COLO668 (cell line): Measurements from ENCODE around the gene DTD2.
"Not testable (repeated sequence)": the region's sequence is repeated elsewhere in the genome, so short reads cannot be mapped to it uniquely, and the experiment has no call there.

Source experiments
- DNase-seq: peaks from one replicate; lab custom pipeline; 2025; ENCODE audit not compliant: unreplicated experiment; lab: John Stamatoyannopoulos, UW

Gene DTD2

DNA sequence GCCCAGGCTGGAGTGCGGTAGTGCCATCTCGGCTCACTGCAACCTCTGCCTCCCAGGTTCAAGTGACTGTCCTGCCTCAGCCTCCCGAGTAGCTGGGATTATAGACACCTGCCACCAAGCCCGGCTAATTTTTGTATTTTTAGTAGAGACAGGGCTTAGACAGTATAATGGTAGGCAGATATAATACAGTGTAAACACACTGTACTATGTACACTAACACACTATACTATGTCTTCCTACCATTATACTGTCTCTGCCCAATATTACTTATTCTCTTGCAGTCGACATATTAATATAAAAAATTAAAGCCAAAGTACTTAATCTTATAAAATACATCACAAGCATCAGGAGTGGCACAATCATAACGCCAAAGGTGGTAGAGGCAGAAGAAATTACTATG, 15.0 kb downstream of the DTD2 start:
- DNase-seq, result no peak

DNA sequence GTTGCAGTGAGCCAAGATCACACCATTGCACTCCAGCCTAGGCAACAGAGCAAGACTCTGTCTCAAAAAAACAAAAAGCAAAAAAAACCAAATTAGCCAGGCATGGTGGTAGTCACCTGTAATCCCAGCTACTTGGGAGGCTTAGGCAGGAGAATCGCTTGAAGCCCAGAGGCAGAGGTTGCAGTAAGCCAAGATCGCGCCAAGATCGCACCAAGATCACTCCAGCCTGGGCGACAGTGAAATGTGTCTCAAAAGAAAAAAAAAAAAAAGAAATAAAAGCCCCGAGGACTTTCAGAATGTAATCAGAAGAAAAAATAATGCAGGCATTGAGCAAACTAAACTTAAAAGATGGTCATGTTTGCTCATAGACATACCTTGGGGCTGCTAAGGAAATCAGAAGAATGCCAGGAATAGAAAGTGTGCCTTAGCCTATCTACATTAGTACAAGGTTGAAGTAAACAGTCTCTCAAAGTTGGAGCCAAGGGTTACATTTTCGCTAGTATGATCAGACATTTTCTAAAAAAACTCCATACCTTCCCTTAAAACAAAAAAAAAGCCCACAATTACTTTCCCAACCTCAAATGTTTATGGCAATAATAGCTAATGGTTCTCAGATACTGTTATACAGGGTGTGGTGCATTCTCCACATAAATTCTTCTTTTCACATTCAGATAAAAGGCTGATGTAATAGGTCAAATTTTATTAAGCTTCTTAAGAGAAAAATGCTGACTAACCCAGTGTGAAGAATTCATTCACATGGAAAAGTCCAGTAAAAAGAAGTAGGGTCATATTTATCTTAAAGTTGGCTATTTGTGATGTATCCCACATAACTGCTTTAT, 15.8 kb downstream of the DTD2 start:
- DNase-seq, result no peak

DNA sequence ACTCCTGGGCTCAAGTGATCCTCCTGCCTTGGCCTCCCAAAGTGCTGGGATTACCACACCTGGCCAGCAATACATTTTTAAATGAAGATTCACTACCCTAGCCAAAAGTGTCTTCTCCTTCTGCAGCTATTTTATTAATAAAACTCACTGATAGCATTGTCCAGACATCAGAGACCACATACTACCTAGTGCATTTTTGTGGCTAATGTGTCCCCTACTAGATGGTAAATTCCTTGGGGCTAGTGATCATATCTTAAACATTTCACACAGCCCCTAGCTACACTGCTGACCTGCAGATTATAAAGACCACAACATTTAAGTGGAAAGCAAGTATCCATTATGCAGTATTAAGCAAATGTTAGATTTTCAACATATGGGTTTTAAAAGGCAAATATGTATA, 17.0 kb downstream of the DTD2 start:
- no peak for DNase-seq

DNA sequence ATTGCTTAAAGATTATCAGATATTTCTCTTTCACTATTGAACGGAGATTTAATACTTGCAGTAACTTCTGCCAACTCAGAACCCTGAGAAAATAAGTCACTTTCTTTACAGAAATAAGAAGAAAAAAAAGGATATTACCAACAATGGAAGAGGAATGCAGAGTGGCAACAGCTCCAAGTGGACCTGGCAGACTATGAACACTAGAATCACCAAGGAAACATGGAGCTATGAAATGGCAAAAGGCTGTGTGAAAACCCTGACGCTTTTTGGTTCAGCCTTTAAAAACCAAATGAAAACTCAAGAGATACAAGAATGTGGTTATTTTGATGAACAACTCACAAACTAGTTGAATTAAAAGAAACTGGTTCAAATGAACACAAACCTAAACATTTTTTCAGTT, 17.7 kb downstream of the DTD2 start:
- DNase-seq, result no peak

DNA sequence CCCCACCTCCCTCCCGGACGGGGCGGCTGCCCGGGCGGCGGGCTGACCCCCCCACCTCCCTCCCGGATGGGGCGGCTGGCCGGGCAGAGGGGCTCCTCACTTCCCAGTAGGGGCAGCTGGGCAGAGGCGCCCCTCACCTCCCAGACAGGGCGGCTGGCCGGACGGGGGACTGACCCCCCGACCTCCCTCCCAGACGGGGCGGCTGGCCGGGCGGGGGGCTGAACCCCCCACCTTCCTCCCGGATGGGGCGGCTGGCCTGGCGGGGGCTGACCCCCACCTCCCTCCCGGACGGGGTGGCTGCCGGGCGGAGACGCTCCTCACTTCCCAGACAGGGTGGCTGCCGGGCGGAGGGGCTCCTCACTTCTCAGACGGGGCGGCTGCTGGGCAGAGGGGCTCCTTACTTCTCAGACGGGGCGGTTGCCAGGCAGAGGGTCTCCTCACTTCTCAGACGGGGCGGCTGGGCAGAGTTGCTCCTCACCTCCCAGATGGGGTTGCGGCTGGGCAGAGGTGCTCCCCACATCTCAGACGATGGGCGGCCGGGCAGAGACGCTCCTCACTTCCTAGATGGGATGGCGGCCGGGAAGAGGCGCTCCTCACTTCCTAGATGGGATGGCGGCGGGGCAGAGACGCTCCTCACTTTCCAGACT, 20.1 kb downstream of the DTD2 start:
- DNase-seq, result not testable (repeated sequence)

DNA sequence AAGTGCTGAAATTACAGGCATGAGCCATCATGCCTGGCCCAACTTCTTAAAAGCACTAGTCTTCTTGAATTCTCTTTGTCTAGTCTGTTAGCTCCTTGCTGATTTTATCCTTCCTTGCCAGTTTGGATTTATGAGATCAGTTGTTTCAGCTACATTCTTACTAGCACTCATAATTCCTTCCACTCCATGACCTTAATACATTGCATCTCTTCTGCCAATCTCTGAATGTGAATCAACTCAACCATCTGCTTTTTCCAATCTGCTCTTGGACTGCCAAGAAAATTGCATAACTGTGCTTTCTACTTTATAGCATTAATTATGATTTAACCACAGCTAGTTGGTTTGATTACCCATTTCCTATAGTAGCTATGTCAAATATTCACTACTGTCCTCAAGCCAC, 22.0 kb downstream of the DTD2 start:
- DNase-seq, result no peak

DNA sequence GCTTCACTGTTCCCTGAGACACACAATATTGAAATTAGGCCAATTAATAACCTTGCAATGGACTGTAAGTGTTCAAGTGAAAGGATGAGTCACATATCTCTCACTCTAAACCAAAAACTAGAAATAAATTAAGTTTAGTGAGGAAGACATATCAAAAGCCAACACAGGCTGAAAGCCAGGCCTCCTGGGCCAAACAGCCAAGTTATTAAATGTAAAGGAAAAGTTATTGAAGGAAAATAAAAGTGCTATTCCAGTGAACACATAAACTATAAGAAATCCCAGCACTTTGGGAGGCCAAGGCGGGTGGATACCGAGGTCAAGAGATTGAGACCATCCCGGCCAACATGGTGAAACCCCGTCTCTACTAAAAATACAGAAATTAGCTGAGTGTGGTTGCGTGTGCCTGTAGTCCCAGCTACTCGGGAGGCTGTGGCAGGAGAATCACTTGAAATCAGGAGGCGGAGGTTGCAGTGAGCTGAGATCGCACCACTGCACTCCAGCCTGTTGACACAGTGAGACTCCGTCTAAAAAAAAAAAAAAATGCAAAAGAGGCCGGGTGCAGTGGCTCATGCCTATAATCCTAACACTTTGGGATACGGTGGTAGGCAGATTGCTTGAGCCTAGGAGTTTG, 26.6 kb downstream of the DTD2 start:
- no peak for DNase-seq

DNA sequence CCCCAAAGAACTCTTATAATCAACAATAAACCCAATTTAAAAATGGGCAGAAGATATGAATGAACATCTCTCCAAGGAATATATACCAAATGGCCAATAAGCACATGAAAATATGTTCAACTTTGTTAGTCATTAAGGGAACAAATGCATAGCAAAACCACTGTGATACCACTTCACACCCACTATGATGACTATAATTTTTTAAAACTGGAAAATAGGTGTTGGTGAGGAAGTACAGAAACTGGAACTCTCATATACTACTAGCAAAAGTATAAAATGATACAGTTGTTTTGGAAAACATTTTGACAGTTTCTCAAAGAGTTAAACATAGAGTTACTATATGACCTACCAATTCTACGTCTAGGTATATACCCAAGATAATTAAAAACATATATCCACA, 27.5 kb downstream of the DTD2 start:
- DNase-seq, result no peak

DNA sequence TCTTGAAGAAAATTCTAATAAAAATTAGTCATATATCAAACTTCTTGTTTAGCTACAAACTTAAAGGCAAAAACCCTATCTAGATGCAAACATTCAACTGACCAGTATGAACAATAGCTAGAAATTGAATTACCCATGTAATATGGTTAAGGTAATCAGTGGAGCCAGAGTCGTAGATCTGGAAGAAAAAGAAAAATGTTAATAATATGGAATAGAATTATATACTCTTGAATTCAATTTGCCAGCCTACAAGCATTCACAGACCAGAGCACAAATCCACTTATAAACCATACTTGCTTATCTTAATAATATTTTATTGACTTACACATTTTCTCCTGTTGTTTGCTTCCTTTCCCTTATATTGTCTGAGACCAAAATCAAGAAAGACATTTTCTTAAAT, 29.3 kb downstream of the DTD2 start:
- DNase-seq, result no peak

DNA sequence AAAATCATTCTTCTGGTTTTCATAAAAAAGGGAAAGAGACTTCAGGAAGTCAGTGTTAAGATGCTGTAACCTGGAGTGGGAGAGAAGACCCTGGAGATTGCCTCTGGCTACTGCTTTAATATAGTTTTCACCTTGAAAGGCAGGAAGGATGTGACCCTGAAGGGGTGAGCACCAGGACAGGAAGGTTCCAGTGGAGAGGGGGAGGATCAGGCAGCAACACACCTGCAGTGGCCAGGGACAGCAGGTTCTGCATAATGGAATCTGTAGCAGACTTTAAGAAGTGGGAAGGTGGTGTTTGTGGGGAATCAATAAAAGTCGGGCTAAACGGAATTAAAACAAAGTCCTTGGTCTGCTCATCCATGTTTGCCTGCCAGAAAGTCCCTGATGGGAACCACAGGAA, 30.6 kb downstream of the DTD2 start:
- no peak for DNase-seq

DNA sequence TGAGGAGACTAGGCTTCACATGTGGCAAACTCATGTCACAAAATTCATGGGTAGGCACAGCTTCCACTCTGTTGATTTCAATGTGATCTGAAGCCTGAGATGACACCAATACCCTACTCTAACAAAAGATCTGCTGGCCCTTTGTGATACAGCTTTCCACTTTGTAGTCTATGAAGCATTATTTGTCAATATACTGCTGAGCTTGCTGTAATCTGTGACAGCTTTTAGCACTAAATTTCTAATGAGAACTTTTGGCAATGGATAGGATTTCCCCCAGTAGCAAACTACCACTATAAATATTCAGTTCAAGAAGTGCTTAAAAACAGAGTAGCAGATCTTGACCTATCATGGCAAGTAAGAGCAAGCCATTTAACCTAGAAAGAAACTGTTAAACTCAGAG, 31.4 kb downstream of the DTD2 start:
- no peak for DNase-seq

DNA sequence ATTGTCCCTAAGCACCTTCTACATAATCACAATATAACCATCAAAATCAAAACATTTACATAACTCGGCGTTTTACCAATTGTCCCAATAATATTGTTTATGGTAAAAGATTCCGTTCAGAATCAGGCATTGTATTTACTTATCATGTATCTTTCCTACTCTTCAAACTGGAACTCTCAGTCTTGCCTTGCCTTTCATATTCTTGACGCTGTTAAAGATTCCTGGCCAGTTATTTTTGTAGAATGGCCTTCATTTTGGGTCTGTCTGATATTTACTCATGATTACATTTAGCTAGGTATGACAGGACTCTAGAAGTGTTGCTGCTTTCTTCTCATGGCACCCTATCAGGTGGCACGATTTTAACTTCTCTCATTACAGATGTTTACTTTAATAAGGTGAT, 36.1 kb downstream of the DTD2 start:
- no peak for DNase-seq

DNA sequence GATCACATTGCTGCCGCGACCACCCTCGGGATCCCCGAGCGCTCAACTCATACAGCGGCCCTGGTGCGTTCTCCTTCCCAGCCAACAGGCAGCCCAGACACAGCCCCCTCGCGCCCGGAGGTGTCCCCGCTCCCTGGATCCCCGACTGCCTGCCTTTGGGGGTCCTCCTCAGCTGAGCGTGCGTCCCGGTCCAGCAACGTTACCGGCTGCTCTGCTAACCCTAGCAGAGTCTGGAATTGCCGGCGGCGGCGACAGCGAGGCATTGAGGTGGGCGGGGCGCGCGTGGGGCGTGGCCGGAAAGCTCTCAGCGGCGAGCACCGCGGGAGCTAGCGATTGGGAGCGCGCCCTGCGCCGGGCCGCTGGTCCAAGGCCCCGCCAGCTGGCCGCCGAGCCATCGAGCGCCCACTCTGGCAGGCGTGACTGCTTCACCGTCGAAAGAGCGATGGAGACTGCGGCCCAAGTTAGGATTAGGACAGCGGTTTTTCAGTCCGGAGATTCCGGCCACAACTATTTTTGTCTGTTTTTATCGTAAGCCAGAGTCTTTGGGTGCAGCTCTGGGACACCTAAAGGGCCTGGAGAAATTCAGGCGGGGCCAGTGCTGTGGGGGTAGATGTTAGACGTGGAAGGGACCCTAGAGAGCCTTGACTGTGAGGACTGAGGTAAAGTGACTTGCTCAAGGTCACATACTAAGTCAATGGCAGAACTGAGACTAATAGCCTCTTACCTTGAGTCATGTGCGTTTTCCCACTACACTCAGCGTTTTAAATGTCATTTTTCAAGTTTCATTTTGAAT, 36.8 kb downstream of the DTD2 start, which contains the start of gene HEATR5A:
Gene HEATR5A (minus strand): TSS at position 232 of the 793 bp plus-strand sequence. CDS start 17,575 bp downstream, outside the sequence.
- peak; percentile 98 for DNase-seq

DNA sequence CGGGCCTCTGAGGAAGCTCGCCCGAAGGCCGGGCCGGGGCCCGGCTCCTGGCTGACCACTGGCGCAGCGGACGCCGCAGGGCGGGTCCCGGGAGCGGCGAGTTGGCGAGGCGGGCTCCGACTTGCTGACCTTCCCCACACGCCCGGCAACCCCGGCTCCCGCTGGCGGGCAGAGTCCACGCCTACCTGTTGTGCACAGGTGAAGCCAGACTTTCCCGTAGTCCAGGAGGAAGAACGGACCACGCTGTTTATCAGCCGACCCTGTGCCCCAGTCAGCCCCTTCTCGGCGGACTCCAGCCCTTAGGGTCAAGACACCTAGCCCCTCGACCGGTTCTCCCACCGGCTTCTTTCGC, 37.4 kb downstream of the DTD2 start:
- peak; percentile 72 for DNase-seq

DNA sequence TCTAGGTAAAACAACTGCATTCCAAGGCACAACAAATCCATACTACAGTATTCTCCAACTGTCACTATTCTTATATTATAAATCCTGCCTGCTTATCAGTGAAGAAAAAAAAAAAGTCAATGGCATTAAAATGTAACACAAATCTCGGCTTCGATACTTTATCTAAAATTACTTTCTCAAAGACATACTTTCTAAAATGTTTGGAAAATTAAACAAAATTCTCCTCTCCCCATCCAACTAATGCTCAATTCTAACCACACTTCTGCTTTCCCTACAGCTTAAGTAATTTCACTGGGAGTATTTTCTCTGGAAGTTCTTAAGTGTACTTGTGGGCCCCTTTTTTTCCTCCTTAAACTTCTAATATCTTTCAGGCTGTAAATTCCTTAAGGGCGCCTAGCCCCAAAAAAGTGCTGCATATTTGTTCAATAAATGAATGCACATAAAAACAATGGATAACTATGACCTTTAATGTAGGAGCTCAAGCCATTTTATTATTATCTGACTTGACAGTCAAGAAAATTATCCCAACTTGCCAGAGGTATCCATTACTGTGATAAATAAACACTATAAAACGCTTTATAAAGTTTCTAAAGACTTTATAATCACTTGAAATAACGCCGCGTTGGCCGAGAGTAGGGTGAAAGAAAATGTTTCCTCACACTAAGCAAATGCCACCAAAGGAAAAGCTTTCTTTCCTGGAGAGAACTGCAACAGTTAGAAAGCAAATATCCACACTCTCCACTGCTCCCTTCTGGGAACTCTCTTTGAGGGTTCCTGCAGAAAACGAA, 37.9 kb downstream of the DTD2 start:
- DNase-seq, result no peak

DNA sequence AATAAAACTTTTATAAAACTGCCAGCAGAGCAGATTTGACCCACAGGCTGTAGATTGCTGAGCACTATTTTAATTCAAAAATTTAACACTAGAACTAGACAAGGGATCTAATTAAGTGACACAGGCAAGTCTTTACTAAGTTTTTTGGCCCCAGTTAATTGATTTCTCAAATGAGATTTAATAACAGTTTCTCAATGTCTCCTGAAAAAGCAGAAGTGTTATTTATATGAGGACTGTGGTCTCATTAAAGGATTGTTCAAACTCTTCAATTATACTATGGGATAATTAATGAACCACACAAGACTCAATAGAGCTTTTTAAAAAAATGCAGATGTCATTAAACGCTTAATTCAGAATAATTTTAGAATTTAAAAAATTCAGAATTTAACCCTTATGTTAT, 38.9 kb downstream of the DTD2 start:
- no peak for DNase-seq

DNA sequence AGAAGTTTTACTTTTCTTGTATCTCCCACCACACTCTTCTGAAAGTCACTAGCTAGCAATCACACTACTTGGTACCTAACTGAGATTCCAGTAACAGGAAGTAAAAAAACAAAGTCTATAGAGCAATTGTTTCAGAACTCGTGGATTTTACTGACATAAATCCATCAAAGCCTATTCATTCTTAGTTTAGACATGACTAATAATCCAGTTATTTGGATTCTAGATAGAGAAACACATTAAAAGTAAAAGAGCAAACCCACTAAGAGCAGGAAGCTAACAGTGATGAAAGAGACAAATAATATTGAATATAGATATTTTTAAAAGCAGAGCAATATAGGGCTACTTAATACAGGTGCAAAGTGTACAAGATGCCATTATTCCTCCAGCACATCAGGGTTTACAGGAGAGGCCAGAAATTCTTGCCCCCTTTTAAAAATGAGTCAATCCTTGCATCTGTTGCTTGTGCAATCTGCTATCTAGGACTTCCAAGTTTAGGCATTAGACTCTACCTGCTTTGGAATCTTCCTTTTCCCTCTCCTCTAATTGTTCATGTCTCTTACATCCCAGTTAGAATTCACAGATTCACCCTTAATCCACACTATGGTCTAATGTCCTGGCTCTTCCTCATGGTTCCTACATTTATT, 43.0 kb downstream of the DTD2 start:
- no peak for DNase-seq

DNA sequence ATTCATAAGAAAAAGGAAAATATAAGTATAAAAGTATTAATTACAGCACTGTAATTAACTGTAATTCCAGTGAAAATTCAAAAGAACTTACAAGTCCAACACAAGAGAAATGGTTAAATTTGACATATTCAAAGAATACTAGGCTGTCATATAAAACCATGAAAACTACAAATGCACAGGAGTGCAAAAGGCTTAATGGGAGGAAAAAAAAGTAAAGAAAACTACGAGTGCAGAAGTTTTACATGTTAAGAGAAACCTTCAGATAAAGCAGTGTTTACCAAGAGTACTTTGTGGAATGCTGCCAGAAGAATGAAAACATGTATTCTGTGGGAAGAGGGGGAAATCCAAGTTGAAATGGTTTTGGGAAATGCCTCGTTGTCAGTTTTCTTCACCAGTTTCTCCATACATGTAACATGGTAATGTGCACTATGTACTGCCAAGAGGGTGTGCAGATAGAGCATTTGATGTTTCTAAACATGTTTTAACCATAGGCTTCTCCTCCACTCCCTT, 46.0 kb downstream of the DTD2 start:
- DNase-seq, result no peak

DNA sequence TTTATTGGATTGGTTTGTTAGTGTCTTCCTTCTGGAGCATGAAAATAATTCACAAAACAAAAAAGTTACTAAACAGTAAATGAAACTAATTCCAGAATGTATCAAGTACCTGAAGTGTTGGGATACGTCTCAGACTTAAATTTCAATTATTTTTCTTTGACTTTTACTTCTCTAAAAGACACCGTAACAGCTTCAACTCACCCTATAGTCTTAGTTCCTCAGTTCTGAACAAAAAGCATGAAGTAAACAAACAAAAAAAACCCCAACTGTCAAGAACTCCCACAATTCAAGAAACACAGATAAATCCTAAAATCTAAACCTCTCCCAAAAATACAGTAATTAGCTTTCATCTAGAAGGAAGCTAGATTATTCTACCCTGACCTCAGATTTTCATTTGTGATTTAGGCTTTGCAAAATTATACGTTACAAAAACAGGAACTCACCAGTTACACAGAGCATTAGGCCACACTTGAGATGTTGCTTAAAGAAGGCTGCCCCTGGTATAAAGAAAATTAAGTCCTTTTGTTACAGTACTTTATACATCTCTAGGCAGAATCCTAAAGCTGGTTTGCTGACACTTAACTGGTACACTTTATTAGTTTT, 47.2 kb downstream of the DTD2 start:
- no peak for DNase-seq

DNA sequence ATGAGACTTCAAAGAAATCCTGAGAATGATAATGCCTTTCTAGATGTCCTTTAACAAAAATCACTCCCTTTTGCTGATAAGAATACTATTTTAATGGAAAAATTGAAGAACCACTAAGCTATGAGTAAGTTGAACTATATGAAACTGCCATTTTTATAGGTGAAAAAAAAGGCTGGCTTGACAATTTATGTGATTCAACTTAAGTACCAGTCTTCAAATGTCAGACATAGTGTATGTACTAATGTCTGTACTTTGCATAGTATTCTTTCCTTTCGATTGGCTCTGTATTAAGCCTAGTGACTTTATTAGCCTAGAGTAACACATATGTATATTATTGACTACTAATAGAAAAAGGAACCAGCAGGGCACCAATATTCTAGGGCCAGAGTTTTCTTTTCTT, 48.9 kb downstream of the DTD2 start:
- DNase-seq, result no peak
